OCI-LY3 (cell line): Measurements from ENCODE around the gene CEP104.

Experiments used
- EZH2phosphoT487 ChIP-seq: fragments of 200-600 bp; shearing (Covaris generic); IDR thresholded peaks from 2 replicates; pipeline ENCODE4 v1.6.1; 2018; ENCODE audit warnings: antibody characterized with exemption, mixed run types, low read depth
- TF ChIP-seq, protein P1 (sequence below): fragments of 200-600, 300-600 bp; sonication (generic); IDR thresholded peaks from 2 replicates; pipeline ENCODE4 v1.5.1; 2014; ENCODE audit warnings: antibody characterized with exemption, low read length, low read depth

DNA sequence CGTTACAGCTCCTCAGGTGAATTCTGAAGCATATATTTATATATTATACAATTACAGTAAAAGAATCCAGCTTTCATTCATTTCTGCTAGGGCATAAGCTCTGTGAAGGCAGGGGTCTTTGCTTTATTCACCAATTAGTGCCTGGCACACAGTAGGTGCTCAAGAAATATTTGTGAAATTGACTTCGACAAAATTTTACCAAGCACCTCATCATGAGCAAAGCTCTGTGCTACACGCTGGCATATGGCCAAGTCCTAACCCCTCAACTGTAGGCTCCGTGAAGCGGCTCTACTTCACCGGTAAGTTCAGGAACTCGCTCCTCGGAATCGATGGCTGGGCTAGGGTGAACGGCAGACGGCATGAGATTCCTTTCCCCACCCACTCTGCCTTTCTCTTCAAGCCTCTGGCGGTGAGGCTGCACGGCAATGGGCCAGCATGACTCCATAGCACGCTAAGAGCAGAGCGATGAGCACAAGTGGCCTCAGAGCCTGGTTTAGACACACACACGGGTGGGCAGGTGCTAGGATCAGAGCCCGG lies 34.4 kb upstream of the CEP104 start:
- TF ChIP-seq, protein P1, sequence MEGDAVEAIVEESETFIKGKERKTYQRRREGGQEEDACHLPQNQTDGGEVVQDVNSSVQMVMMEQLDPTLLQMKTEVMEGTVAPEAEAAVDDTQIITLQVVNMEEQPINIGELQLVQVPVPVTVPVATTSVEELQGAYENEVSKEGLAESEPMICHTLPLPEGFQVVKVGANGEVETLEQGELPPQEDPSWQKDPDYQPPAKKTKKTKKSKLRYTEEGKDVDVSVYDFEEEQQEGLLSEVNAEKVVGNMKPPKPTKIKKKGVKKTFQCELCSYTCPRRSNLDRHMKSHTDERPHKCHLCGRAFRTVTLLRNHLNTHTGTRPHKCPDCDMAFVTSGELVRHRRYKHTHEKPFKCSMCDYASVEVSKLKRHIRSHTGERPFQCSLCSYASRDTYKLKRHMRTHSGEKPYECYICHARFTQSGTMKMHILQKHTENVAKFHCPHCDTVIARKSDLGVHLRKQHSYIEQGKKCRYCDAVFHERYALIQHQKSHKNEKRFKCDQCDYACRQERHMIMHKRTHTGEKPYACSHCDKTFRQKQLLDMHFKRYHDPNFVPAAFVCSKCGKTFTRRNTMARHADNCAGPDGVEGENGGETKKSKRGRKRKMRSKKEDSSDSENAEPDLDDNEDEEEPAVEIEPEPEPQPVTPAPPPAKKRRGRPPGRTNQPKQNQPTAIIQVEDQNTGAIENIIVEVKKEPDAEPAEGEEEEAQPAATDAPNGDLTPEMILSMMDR: no peak
- TF ChIP-seq EZH2phosphoT487: no peak
